Measurements from ENCODE around the gene RAD51B.

GRCh38 chr14:68212361-68212760 is 392.8 kb downstream of the RAD51B start:
- TF ChIP-seq CTCF (conservative IDR thresholded peaks at IDR 0.05), result no peak
- no peak for TF ChIP-seq ZFX (IDR thresholded peaks at IDR 0.05)

All from C4-2B (cell line).